IPS-18a (cell line): Measurements from ENCODE around the gene SLITRK3.
"Not testable (repeated sequence)": the region's sequence is repeated elsewhere in the genome, so short reads cannot be mapped to it uniquely, and the experiment has no call there.

ENCODE experiments used
- H3K27ac ChIP-seq: one replicate; pipeline ENCODE4 v1.5.1; 2013; ENCODE audit warnings: low read length
- H3K27me3 ChIP-seq: one replicate; pipeline ENCODE4 v1.6.1; 2013; ENCODE audit warnings: mild to moderate bottlenecking, low read length; ENCODE audit not compliant: control insufficient read depth, insufficient read depth
- H3K36me3 ChIP-seq: one replicate; pipeline ENCODE4 v1.6.1; 2013; ENCODE audit warnings: low read depth, low read length; ENCODE audit not compliant: control insufficient read depth
- H3K4me1 ChIP-seq: one replicate; pipeline ENCODE4 v1.6.1; 2013; ENCODE audit warnings: low read depth, low read length; ENCODE audit not compliant: control insufficient read depth
- H3K4me3 ChIP-seq: one replicate; pipeline ENCODE4 v1.5.1; 2013; ENCODE audit warnings: low read length
- H3K9ac ChIP-seq: one replicate; pipeline ENCODE4 v1.6.1; 2013; ENCODE audit warnings: mild to moderate bottlenecking, low read length, moderate library complexity
- H3K9me3 ChIP-seq: one replicate; pipeline ENCODE4 v1.6.1; 2013; ENCODE audit warnings: low read depth, low read length; ENCODE audit not compliant: control insufficient read depth

SLITRK3 gene

DNA sequence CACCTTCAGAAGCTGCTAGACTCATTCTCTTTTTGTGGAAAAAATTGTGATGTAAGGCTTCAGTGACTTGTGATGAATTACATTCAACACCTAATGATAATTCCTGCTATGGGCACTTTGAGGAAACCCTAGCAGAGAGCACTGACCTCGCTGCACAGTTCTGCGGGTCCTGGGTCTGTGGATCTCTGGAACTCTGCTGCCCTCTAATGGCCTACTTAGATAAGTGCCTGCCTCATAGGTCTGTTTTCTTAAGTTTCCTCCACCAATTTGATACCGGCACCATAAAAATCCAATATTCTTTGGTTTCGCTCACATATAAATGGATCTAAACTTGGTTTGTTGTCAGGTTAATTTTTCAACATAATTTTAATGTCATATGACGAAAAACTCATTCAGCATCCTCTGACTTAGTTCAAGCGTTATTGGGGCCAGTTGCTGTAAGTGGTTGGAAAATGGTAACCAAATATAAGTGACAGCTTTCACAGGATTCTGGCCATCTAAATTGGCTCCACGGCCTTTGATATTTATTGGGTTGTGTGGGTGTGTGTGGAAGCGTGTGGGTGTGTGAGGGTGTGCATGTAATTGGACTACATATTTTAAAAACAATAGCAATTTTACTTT lies 10.4 kb downstream of the SLITRK3 start:
- Histone ChIP-seq H3K27me3 (no peaks in the 10 kb centered on the region), H3K27ac (no peak overlapping the region), H3K9me3 (no peaks in the 10 kb centered on the region), H3K4me1 (peaks cover 2% of the 10 kb centered on the region), H3K9ac (no peak overlapping the region), H3K4me3 (no peak overlapping the region), H3K36me3 (no peaks in the 10 kb centered on the region)

DNA sequence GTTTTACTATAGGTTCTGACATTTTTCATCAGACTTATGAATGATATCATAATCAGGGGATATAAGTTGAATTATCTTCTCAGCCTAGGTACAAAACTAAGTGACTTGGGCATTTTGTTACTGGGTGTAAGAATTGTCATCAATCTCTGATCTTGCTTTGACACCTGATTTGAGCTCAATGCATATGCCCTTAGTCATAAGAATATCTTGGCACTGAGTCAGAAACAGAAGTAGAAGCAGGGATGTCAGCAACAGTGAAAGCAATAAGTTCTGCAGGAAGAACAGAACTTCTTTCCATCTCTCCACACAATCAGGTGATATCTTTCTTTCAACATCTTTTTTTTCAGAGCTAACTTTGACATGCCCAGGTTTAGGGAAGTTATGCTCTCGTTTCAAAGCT lies 14.6 kb downstream of the SLITRK3 start:
- Histone ChIP-seq H3K4me3 (no peak overlapping the region), H3K9ac (no peak overlapping the region), H3K36me3 (no peaks in the 10 kb centered on the region), H3K4me1 (no peaks in the 10 kb centered on the region), H3K27me3 (no peaks in the 10 kb centered on the region), H3K9me3 (no peaks in the 10 kb centered on the region), H3K27ac (no peak overlapping the region)

- Histone ChIP-seq H3K27me3 (no peaks in the 10 kb centered on the region), H3K9me3 (no peaks in the 10 kb centered on the region), H3K9ac (no peak overlapping the region), H3K27ac (no peak overlapping the region), H3K4me1 (no peaks in the 10 kb centered on the region), H3K4me3 (no peak overlapping the region), H3K36me3 (no peaks in the 10 kb centered on the region)
Measured at GRCh38 chr3:165170236-165170635, 25.9 kb downstream of the SLITRK3 start.

DNA sequence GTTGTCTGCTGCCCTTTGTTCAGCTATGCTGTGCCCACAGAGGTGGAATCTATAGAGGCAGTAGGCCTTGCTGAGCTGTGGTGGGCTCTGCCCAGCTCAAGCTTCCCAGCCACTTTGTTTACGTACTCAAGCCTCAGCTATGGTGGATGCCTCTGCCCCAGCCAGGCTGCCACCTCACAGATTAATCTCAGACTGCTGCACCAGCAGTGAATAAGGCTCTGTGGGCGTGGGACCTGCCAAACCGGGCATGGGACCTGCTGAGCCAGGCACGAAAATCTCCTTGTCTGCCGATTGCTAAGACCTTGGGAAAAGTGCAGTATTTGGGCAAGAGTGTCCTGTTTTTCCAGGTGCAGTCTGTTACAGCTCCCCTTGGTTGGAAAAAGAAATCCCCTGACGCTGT lies 26.8 kb downstream of the SLITRK3 start:
- no peaks in the 10 kb centered on the region for H3K27me3 ChIP-seq
- no peaks in the 10 kb centered on the region for H3K36me3 ChIP-seq
- no peaks in the 10 kb centered on the region for H3K9me3 ChIP-seq
- no peak overlapping the region for H3K4me3 ChIP-seq
- no peaks in the 10 kb centered on the region for H3K4me1 ChIP-seq
- H3K27ac ChIP-seq, result no peak overlapping the region
- H3K9ac ChIP-seq, result no peak overlapping the region

DNA sequence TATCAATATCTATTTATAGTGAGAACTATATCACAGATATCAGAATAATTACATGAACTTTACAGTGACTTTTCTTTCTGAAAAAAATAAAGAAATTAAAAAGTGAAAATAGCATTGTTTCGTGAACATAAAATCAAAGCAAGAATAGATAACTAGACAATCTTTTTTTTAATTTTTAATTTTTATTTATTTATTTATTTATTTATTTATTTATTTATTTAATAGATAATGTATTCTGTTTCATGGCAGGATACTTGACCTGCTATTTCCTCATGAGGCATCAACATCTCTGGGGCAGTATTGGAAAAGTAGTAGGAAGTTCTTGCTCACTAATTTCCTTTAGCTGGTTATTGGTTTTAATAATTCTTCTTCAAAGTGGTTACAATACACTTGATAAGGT lies 33.3 kb downstream of the SLITRK3 start:
- Histone ChIP-seq H3K27ac (no peak overlapping the region), H3K27me3 (no peaks in the 10 kb centered on the region), H3K36me3 (no peaks in the 10 kb centered on the region), H3K4me3 (no peak overlapping the region), H3K4me1 (no peaks in the 10 kb centered on the region), H3K9me3 (no peaks in the 10 kb centered on the region), H3K9ac (no peak overlapping the region)

GRCh38 chr3:165159760-165160421 lies 36.3 kb downstream of the SLITRK3 start:
- H3K36me3 ChIP-seq, result no peaks in the 10 kb centered on the region
- no peak overlapping the region for H3K4me3 ChIP-seq
- no peak overlapping the region for H3K27ac ChIP-seq
- no peaks in the 10 kb centered on the region for H3K27me3 ChIP-seq
- no peak overlapping the region for H3K9ac ChIP-seq
- H3K9me3 ChIP-seq, result no peaks in the 10 kb centered on the region
- no peaks in the 10 kb centered on the region for H3K4me1 ChIP-seq

- Histone ChIP-seq H3K9ac (no peak overlapping the region), H3K27me3 (no peaks in the 10 kb centered on the region), H3K4me1 (no peaks in the 10 kb centered on the region), H3K4me3 (no peak overlapping the region), H3K9me3 (no peaks in the 10 kb centered on the region), H3K27ac (no peak overlapping the region), H3K36me3 (no peaks in the 10 kb centered on the region)
Measured at GRCh38 chr3:165158011-165158410, 38.2 kb downstream of the SLITRK3 start.

GRCh38 chr3:165156757-165157420 lies 39.3 kb downstream of the SLITRK3 start:
- Histone ChIP-seq H3K9ac (no peak overlapping the region), H3K9me3 (no peaks in the 10 kb centered on the region), H3K27me3 (no peaks in the 10 kb centered on the region), H3K27ac (no peak overlapping the region), H3K36me3 (no peaks in the 10 kb centered on the region), H3K4me1 (no peaks in the 10 kb centered on the region), H3K4me3 (no peak overlapping the region)

GRCh38 chr3:165148876-165149441 lies 47.2 kb downstream of the SLITRK3 start:
- Histone ChIP-seq H3K4me3 (no peak overlapping the region), H3K36me3 (no peaks in the 10 kb centered on the region), H3K9ac (no peak overlapping the region), H3K4me1 (no peaks in the 10 kb centered on the region), H3K27ac (no peak overlapping the region), H3K9me3 (no peaks in the 10 kb centered on the region), H3K27me3 (no peaks in the 10 kb centered on the region)

DNA sequence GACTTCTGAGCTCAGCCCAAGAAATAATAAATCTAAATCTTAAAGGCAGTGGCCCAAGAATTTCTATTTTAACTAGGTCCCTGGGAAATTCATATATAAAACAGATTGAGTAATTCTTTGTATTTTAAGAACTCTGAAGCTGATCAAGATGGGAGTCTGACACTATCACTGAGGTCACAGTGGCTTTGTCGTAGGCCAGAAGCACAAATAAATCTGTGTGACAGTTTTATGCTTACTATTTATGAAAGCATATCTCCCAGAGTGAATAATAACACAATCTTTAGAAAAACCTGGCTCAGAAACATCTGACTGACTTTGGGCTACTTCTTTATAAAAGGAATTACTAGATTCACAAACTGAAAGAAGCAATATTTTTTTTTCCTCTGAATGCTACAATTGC lies 51.9 kb downstream of the SLITRK3 start:
- no peaks in the 10 kb centered on the region for H3K27me3 ChIP-seq
- H3K9ac ChIP-seq, result no peak overlapping the region
- H3K4me1 ChIP-seq, result no peaks in the 10 kb centered on the region
- H3K9me3 ChIP-seq, result no peaks in the 10 kb centered on the region
- H3K36me3 ChIP-seq, result no peaks in the 10 kb centered on the region
- no peak overlapping the region for H3K27ac ChIP-seq
- no peak overlapping the region for H3K4me3 ChIP-seq

GRCh38 chr3:165139918-165140317 lies 56.3 kb downstream of the SLITRK3 start:
- not testable (repeated sequence) for H3K4me1 ChIP-seq, H3K9ac ChIP-seq, H3K9me3 ChIP-seq

More at GRCh38 chr3:165139918-165140317, 56.3 kb downstream of the SLITRK3 start:
- not testable (repeated sequence) for H3K27me3 ChIP-seq, H3K36me3 ChIP-seq, H3K27ac ChIP-seq, H3K4me3 ChIP-seq
